GM18907 (cell line): Measurements from ENCODE around the gene CLK3.

Source experiments
- ATAC-seq: cut with Tn5 transposase; IDR thresholded peaks from one replicate; pipeline ENCODE4 v1.9.1; 2021; ENCODE audit warnings: mild to moderate bottlenecking, moderate library complexity; ENCODE audit not compliant: unreplicated experiment

CLK3 gene

GRCh38 chr15:74676801-74677200 is 61.2 kb downstream of the CLK3 start:
- no peak for ATAC-seq
